HG02571 (cell line): ENCODE measurements around the gene UACA.
"Not testable (repeated sequence)": the region's sequence is repeated elsewhere in the genome, so short reads cannot be mapped to it uniquely, and the experiment has no call there.

Experiments
- ATAC-seq: cut with Tn5 transposase; IDR thresholded peaks from one replicate; pipeline ENCODE4 v1.9.1; 2021; ENCODE audit warnings: mild to moderate bottlenecking, moderate library complexity; ENCODE audit not compliant: unreplicated experiment

The UACA gene

DNA sequence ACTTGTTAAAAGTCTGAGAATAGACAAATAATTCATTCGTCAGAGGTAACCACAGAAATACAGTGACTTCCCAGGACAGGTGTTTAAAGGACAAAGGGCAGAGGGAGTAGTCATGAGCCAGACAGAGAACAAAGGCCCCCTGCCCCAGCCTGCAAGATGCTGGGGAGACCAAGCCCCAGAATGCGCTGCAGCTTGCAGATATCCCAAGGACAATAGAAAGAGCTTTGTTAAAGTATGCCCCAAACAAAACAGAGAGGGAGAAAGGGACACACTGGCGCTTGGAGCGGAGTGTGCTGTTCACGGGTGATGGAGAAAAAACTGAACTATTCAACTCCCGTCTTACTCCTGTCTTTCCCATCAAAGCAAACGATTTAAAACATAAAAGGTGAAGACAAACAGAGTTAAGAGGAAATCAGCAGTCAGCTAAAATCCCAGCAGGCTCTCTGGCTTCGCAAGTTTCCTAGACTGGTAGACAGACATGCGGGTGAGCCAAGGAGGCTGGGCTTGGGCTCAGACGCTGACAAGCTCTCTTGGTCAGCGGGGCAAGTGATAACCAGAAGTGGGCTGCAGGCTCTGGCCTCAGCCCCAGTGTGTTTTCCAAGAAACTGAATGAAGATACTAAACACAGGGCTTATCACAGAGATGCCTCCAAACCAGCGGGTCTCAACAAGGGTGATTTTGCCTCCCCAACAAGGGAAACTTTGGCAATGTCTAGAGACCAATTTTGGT is 130.1 kb downstream of the UACA start:
- ATAC-seq: no peak

GRCh38 chr15:70632491-70633102 is 130.8 kb downstream of the UACA start:
- ATAC-seq: no peak

DNA sequence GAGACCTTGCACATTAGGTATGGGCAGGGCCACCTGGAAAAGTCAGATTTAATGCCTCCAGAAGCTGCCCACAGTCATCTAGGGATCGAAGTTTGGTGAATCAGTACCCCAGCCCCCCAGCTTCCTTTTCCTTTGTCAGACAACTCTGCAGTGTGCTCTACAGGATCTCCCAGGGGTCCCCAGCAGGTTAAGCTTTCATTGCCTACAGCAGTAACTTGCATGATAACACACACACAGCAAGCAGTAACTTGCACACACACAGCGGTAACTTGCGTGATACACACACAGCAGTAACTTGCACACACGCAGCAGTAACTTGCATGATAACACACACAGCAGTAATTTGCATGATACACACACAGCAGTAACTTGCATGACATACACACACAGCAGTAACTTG is 131.3 kb downstream of the UACA start:
- ATAC-seq: no peak

DNA sequence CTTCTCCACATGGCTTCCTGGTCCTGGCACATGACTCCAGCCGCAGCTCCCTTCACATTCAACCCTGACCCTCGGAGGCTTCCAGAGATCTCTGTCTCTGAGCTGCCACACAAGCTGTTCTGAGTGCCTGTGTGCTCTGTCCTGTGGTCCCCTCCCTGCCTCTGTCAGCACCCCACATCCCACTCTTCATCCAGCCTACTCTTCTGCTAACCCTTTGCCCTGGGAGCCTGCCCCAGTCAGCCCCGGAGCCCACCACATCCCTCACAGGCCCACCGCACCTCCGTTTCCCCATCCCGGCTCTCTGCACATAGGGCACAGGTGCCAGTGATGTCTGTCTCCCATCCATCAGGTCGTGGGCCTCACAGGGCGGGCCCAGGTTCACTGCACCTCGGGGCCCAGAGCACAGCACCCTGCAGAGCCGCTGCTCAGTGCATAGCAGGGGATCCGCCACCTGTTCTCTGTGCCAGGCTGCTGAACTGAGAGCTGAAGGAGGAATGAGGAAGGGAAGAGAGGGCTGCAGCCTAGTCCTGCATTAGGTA is 133.6 kb downstream of the UACA start:
- ATAC-seq: no peak

- no peak for ATAC-seq
Observed at GRCh38 chr15:70628549-70628896, 134.8 kb downstream of the UACA start.

- ATAC-seq: no peak
Observed at GRCh38 chr15:70627734-70628548, 135.4 kb downstream of the UACA start.

GRCh38 chr15:70627322-70627721 is 136.0 kb downstream of the UACA start:
- no peak for ATAC-seq

DNA sequence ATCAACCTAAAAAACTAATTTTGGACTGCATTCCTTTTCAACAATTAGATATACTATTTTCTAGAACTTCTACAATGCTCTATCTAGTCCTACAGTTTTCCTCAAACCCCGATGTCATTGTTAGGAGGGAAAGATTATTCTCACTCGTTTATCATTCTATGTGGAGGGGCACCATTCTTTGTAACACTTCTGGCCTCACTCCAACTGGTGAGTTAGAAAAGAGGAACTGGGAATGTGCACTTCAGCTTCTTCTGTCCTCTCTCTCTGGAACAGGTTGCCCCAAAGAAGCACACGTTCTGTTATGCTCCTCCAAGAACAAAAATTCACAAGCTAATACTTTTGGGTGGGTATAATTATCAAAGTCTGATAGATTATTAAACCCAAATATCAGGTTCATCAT is 137.9 kb downstream of the UACA start:
- ATAC-seq: no peak

DNA sequence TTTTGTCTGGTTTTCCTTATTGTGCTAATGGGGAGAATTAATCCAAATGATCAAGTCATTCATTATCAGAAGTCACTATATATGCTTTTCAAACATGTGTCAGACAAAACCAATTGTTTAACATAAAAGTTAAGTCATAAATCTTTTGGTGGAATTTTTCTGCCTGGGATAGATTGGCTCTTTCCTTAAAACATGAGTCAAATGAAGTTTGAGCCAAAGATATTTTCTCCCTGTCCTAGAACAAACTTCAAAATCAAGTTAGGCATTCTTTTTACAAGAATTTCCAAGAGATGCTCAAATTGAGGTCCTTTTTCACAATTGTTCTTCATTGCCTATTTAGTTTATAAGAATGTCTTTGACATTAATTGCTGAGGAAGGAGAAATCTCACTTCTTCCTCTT is 138.3 kb downstream of the UACA start:
- no peak for ATAC-seq

DNA sequence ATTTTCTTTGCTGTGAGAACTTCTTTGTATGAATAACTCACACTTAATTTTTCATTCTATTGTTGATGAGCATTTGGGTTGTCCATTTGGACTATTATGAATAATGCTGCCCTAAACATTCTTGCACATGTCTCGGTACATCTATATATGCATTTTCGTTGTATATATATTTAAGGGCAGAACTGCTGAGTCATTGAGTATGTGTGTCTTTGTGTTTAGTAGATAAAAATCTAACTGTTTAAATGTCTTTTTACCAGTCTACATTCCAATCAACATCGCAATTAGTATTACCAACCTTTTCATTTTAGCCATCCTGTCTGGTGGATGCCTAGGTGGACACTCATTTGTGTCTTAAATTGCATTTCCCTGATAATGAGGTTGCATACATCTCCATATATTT is 144.4 kb downstream of the UACA start:
- no peak for ATAC-seq

- no peak for ATAC-seq
Observed at GRCh38 chr15:70617911-70618287, 145.5 kb downstream of the UACA start.

- ATAC-seq: no peak
Observed at GRCh38 chr15:70617076-70617910, 146.1 kb downstream of the UACA start.

DNA sequence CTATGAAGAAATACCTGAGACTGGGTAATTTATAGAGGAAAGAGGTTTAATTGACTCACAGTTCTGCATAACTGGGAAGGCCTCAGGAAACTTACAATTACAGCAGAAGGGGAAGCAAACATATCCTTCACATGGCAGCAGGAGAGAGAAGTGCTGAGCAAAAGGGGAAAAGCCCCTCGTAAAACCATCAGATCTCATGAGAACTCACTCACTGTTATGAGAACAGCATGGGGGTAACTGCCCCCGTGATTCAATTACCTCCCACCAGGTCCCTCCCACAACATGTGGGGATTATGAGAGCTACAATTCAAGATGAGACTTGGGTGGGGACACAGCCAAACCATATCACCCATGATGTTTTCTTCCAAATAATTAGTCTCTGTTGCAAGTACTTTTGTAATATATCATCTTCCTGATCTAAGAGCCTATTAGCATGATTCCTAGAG is 147.0 kb downstream of the UACA start:
- not testable (repeated sequence) for ATAC-seq

GRCh38 chr15:70615435-70616310 is 147.7 kb downstream of the UACA start:
- no peak for ATAC-seq

DNA sequence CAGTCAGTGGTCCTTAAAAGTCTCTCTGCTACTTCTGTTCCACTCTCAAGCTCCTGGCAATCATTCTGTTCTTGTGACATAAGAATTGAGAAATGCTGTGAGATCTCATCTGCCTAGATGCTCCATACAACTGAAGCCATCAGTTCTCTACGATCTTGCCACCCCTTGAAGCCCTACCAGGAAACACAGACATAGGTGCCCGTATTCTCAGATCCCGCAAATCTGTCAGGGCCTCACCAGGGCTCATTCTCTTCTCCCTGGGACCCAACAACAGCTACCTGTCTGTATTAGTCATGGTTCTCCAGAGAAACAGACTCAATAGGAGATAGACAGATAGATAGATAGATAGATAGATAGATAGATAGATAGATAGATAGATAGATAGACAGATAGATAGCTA is 149.1 kb downstream of the UACA start:
- ATAC-seq: no peak

DNA sequence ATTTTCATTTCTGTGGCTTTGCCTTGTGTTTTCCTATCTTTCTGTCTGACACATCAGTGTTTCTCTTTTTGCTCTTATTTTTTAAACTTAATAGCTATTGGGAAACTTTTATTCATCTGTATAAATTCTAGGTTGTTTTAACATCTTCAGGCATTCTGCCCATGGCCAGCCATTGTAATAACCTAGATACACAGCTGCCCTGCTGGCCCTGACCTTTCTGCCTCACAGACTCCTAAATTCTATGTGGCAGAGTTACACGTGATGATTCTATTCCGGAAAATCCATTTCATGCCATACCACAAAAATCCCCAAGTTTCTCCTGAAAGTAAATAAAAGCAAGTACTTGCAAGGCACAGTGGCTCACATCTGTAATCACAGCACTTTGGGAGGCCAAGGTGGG is 150.1 kb downstream of the UACA start:
- ATAC-seq: no peak

DNA sequence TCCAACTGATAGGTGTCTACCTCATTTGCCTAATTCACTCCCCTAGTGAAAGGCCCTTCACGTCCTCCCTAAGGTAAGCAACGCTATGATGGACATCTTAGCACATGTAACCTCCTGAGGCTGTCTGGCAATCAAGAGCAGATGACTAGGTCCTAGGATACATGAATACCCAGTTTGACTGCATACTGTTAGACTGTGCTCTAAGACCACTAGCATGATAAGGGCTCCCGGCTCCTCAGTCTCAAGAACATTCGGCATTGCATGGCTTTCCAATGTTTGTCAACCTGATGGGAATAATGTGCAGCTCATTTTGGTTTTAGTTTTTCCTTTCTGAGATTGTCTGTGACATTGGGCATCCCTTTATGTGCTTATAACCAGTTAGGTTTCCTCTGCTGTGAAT is 152.1 kb downstream of the UACA start:
- ATAC-seq: no peak

- no peak for ATAC-seq
Observed at GRCh38 chr15:70610541-70610940, 152.8 kb downstream of the UACA start.

DNA sequence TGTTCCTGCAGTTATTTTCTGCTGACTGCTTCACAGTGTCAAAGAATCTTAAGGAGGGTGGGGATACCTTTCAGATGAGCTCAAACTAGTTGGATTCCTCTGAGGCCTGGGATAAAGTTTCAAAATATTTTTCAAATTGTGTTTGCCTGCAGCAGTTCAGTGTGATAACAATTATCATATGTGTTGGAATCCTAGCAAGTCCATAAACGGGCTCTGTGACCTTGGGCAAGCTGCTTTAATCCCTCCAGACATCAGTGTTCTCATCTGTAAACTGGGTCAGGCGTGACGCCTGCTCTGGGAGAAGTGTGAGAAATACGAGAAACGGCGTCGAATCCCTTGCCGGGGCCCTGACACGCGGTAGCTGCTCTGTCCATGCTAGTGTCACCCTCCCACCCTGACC is 153.5 kb downstream of the UACA start:
- ATAC-seq: no peak

DNA sequence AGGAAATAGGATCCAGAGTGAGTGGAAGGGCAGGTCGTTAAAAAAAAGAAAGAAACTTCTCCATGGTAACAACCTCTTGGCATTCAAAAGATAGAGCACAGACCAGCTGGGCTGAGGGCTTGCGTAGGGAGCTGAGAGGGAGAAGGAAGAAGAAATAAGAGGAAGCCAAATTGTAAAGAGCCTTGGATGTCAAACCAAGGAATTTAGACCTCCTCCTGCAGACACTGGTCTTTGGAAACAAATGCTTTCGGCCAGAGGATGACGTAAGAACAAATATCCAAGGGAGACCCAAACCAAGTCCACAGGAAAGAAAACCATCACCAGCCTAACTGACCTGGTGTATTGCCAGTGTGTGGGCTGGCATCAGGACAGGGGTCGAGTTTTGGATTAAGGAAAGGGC is 155.2 kb downstream of the UACA start:
- no peak for ATAC-seq
